ENCODE measurements around the gene PISD.
"Not testable (repeated sequence)": the region's sequence is repeated elsewhere in the genome, so short reads cannot be mapped to it uniquely, and the experiment has no call there.

The PISD gene

DNA sequence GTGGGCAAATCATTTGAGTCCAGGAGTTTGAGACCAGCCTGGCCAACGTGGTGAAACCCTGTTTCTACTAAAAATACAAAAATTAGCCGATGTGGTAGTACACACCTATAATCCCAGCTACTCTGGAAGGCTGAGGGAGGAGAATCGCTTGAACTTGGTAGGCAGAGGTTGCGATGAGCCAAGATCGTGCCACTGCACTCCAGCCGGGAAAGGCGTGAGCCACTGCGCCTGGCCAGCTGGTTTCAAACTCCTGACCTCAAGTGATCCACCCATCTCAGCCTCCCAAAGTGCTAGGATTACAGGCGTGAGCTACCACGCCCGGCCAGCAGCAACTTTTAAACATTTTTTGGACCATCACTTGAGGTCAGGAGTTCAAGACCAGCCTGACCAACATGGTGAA is 32.0 kb upstream of the PISD start:
- H2BK120ac ChIP-seq (ENCODE audit: low read depth, low read length); H3K4me3 ChIP-seq (ENCODE audit: insufficient read depth in 1 of 2, low read depth in 1 of 2, low read length in 2 of 2); H3K9me3 ChIP-seq (ENCODE audit: control insufficient read depth, low read length); DNase-seq; H3K14ac ChIP-seq (ENCODE audit: low read length in 2 of 2); H3K4me2 ChIP-seq (ENCODE audit: low read length, poor library complexity, severe bottlenecking); H3K27me3 ChIP-seq (ENCODE audit: control insufficient read depth in 1 of 2, insufficient read depth in 1 of 2, low read length in 2 of 2); H3K23ac ChIP-seq (ENCODE audit: low read length in 2 of 2); H3K4ac ChIP-seq (ENCODE audit: low read depth in 1 of 2, low read length in 2 of 2); H3K4me1 ChIP-seq (ENCODE audit: control insufficient read depth, insufficient read depth, low read depth, low read length); H4K8ac ChIP-seq (ENCODE audit: low read length); H2AFZ ChIP-seq (ENCODE audit: low read depth, low read length); H2AK5ac ChIP-seq (ENCODE audit: low read length, severe bottlenecking); H2BK5ac ChIP-seq (ENCODE audit: low read depth, low read length, poor library complexity, severe bottlenecking); H3K27ac ChIP-seq (ENCODE audit: low read length, poor library complexity, severe bottlenecking); H2BK15ac ChIP-seq (ENCODE audit: low read depth, poor library complexity, severe bottlenecking); H4K91ac ChIP-seq (ENCODE audit: low read length); H2BK12ac ChIP-seq (ENCODE audit: low read length in 2 of 2); H3K9ac ChIP-seq (ENCODE audit: low read length); H3K18ac ChIP-seq (ENCODE audit: low read depth in 1 of 2, low read length in 2 of 2): not testable (repeated sequence)
- 99% methylated on average over 11 of the region's 11 CpGs for WGBS
- Histone ChIP-seq H3K79me1 (replicated peaks; ENCODE audit: low read length, poor library complexity, severe bottlenecking) (peaks cover 20% of the 10 kb centered on the region), H3K36me3 (ENCODE audit: control insufficient read depth in 1 of 2, insufficient read depth in 2 of 2, low read depth in 1 of 2, low read length in 2 of 2) (peaks cover 39 to 74% of the 10 kb centered on the region in 2 experiments)

DNA sequence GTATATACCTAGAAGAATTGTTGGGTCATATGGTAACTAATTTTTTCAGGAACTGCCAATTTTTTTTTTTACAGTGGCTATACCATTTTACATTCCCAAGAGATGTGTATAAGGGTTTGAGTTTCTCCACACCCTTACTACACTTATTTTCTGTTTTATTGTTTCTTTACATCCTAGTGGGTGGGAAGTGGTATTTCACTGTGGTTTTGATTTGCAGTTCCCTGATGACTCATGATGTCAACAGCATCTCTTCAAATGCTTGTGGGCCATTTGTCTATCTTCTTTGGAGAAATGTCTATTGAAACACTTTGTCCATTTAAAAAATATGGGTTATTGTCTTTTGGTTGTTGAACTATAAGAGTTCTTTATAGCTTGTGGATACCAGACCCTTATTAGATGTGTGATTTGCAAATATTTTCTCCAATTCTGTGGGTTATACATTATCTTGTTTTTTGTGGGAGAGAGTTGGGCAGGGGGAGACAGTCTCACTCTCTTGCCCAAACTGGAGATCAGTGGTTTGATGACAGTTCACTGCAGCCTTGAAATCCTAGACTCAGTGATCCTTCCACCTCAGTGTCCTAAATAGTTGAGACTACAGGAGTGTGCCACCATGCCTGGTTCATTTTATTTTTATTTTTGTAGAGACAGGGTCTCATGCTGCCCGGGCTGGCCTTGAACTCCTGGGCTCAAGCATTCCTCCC is 30.3 kb upstream of the PISD start:
- Histone ChIP-seq H2BK120ac (ENCODE audit: low read depth, low read length) (no peak overlapping the region), H4K8ac (ENCODE audit: low read length) (no peak overlapping the region), H2BK12ac (ENCODE audit: low read length in 2 of 2) (no peak overlapping the region), H3K27ac (ENCODE audit: low read length, poor library complexity, severe bottlenecking) (no peak overlapping the region), H3K4me3 (ENCODE audit: insufficient read depth in 1 of 2, low read depth in 1 of 2, low read length in 2 of 2) (no peak overlapping the region), H3K79me1 (replicated peaks; ENCODE audit: low read length, poor library complexity, severe bottlenecking) (peaks cover 21% of the 10 kb centered on the region), H2BK5ac (ENCODE audit: low read depth, low read length, poor library complexity, severe bottlenecking) (no peak overlapping the region), H3K36me3 (ENCODE audit: control insufficient read depth in 1 of 2, insufficient read depth in 2 of 2, low read depth in 1 of 2, low read length in 2 of 2) (peaks cover 34 to 74% of the 10 kb centered on the region in 2 experiments), H3K9ac (ENCODE audit: low read length) (no peak overlapping the region), H3K27me3 (ENCODE audit: control insufficient read depth in 1 of 2, insufficient read depth in 1 of 2, low read length in 2 of 2) (no peaks in the 10 kb centered on the region), H3K23ac (ENCODE audit: low read length in 2 of 2) (no peak overlapping the region), H2AFZ (ENCODE audit: low read depth, low read length) (no peak overlapping the region), H3K18ac (ENCODE audit: low read depth in 1 of 2, low read length in 2 of 2) (no peak overlapping the region), H2AK5ac (ENCODE audit: low read length, severe bottlenecking) (no peak overlapping the region), H3K9me3 (ENCODE audit: control insufficient read depth, low read length) (no peaks in the 10 kb centered on the region), H3K4me1 (ENCODE audit: control insufficient read depth, insufficient read depth, low read depth, low read length) (no peaks in the 10 kb centered on the region), H2BK15ac (ENCODE audit: low read depth, poor library complexity, severe bottlenecking) (no peak overlapping the region), H3K14ac (ENCODE audit: low read length in 2 of 2) (no peak overlapping the region), H3K4me2 (ENCODE audit: low read length, poor library complexity, severe bottlenecking) (no peak overlapping the region), H4K91ac (ENCODE audit: low read length) (no peak overlapping the region), H3K4ac (ENCODE audit: low read depth in 1 of 2, low read length in 2 of 2) (no peak overlapping the region)
- DNase-seq = peak; percentile 63
- no CpG with 5 or more reads among the region's 1 CpG for WGBS

DNA sequence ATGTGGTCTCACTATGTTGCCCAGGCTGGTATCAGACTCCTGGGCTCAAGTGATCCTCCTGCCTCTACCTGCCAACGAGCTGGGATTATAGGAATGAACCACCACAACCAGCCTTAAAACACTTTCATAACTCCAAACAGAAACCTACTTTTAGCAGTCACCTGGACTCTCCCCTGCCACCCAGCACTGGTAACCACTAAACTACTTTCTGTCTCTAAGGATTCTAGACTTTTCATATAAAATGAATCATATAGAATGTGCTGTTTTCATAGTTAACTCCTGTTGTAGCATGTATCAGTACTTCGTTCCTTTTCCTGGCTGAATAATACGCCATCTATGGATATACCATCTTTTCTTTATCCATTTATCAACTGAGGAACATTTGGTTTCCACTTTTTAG is 29.4 kb upstream of the PISD start:
- Histone ChIP-seq H3K27ac (ENCODE audit: low read length, poor library complexity, severe bottlenecking) (no peak overlapping the region), H2BK5ac (ENCODE audit: low read depth, low read length, poor library complexity, severe bottlenecking) (no peak overlapping the region), H3K36me3 (ENCODE audit: control insufficient read depth in 1 of 2, insufficient read depth in 2 of 2, low read depth in 1 of 2, low read length in 2 of 2) (peaks cover 36 to 73% of the 10 kb centered on the region in 2 experiments), H2BK15ac (ENCODE audit: low read depth, poor library complexity, severe bottlenecking) (no peak overlapping the region), H3K27me3 (ENCODE audit: control insufficient read depth in 1 of 2, insufficient read depth in 1 of 2, low read length in 2 of 2) (no peaks in the 10 kb centered on the region), H4K91ac (ENCODE audit: low read length) (no peak overlapping the region), H2BK120ac (ENCODE audit: low read depth, low read length) (no peak overlapping the region), H3K4me3 (ENCODE audit: insufficient read depth in 1 of 2, low read depth in 1 of 2, low read length in 2 of 2) (no peak overlapping the region), H3K14ac (ENCODE audit: low read length in 2 of 2) (no peak overlapping the region), H3K9me3 (ENCODE audit: control insufficient read depth, low read length) (no peaks in the 10 kb centered on the region), H2AK5ac (ENCODE audit: low read length, severe bottlenecking) (no peak overlapping the region), H3K4me2 (ENCODE audit: low read length, poor library complexity, severe bottlenecking) (no peak overlapping the region), H3K9ac (ENCODE audit: low read length) (no peak overlapping the region), H3K79me1 (replicated peaks; ENCODE audit: low read length, poor library complexity, severe bottlenecking) (peaks cover 23% of the 10 kb centered on the region), H2BK12ac (ENCODE audit: low read length in 2 of 2) (no peak overlapping the region), H2AFZ (ENCODE audit: low read depth, low read length) (no peak overlapping the region), H4K8ac (ENCODE audit: low read length) (no peak overlapping the region), H3K18ac (ENCODE audit: low read depth in 1 of 2, low read length in 2 of 2) (no peak overlapping the region), H3K4me1 (ENCODE audit: control insufficient read depth, insufficient read depth, low read depth, low read length) (no peaks in the 10 kb centered on the region), H3K4ac (ENCODE audit: low read depth in 1 of 2, low read length in 2 of 2) (no peak overlapping the region), H3K23ac (ENCODE audit: low read length in 2 of 2) (no peak overlapping the region)
- no peak for DNase-seq
- 79% methylated on average over 1 of the region's 3 CpGs for WGBS

DNA sequence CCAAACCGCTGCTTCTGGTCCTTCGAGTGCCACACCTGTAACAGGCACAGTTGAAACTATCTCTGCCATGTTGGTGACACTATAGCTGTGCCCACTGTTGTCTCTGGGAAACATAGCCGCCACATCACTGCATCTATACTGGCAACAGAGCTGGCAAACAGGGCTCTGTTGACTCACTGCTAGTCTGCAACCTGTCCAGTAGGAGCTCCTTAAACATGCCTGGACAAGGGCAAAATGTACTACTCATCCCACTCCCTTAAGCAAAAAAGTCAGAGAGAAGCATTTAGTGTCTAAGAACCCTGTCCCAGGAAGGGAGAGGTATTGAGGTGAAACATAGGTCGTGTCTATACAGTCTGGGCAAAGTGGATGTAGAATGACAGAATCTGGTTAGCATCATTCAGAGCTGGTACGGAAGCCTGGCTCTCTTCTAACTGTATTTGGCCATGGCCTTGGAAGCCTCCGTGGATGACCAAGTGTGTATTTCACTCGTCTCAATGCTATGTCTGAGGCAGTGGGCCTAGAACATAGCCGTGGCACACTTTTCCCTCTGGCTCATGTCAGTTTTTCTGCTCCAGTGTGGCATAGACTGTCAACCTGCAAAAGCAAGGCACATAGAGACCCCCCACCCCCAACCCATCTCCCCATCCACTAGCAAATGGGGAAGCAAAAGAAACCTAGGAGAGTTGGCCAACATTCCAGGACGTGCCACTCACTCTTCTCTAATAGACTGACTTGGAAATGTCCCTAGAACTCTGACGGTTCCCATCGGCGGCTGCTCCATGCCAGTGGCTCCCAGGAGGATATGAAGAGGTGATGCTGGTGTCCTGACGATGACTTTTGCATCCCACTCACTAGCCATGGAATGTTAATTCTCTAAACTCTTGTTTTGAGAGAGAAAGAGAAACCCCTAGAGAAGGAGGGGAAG is 21.4 kb upstream of the PISD start:
- H3K23ac ChIP-seq (ENCODE audit: low read length in 2 of 2) = no peak overlapping the region
- no peak overlapping the region for H3K9ac ChIP-seq (ENCODE audit: low read length)
- no peak overlapping the region for H3K4me3 ChIP-seq (ENCODE audit: insufficient read depth in 1 of 2, low read depth in 1 of 2, low read length in 2 of 2)
- H2BK120ac ChIP-seq (ENCODE audit: low read depth, low read length) = no peak overlapping the region
- H3K4ac ChIP-seq (ENCODE audit: low read depth in 1 of 2, low read length in 2 of 2) = no peak overlapping the region
- H3K27ac ChIP-seq (ENCODE audit: low read length, poor library complexity, severe bottlenecking) = no peak overlapping the region
- H2AFZ ChIP-seq (ENCODE audit: low read depth, low read length) = no peak overlapping the region
- no peak overlapping the region for H2BK15ac ChIP-seq (ENCODE audit: low read depth, poor library complexity, severe bottlenecking)
- H4K8ac ChIP-seq (ENCODE audit: low read length) = no peak overlapping the region
- no peak overlapping the region for H3K14ac ChIP-seq (ENCODE audit: low read length in 2 of 2)
- H2BK5ac ChIP-seq (ENCODE audit: low read depth, low read length, poor library complexity, severe bottlenecking) = no peak overlapping the region
- H3K9me3 ChIP-seq (ENCODE audit: control insufficient read depth, low read length) = no peaks in the 10 kb centered on the region
- H3K18ac ChIP-seq (ENCODE audit: low read depth in 1 of 2, low read length in 2 of 2) = no peak overlapping the region
- peaks cover 6% of the 10 kb centered on the region for H3K79me1 ChIP-seq (replicated peaks; ENCODE audit: low read length, poor library complexity, severe bottlenecking)
- 93% methylated on average over 12 of the region's 13 CpGs for whole genome bisulfite sequencing
- H3K4me2 ChIP-seq (ENCODE audit: low read length, poor library complexity, severe bottlenecking) = no peak overlapping the region
- no peak overlapping the region for H4K91ac ChIP-seq (ENCODE audit: low read length)
- H3K36me3 ChIP-seq (ENCODE audit: control insufficient read depth in 1 of 2, insufficient read depth in 2 of 2, low read depth in 1 of 2, low read length in 2 of 2) = peaks cover 43 to 48% of the 10 kb centered on the region in 2 experiments
- peaks cover 3% of the 10 kb centered on the region for H3K4me1 ChIP-seq (ENCODE audit: control insufficient read depth, insufficient read depth, low read depth, low read length)
- no peaks in the 10 kb centered on the region for H3K27me3 ChIP-seq (ENCODE audit: control insufficient read depth in 1 of 2, insufficient read depth in 1 of 2, low read length in 2 of 2)
- no peak overlapping the region for H2BK12ac ChIP-seq (ENCODE audit: low read length in 2 of 2)
- DNase-seq = no peak
- H2AK5ac ChIP-seq (ENCODE audit: low read length, severe bottlenecking) = no peak overlapping the region
